GM13977 (cell line): Measurements from ENCODE around the gene C10orf120.

ENCODE experiments used
- DNase-seq: peaks from one replicate; pipeline ENCODE4 v3.0.0; 2012; ENCODE audit warnings: low spot score
- in situ Hi-C: fragments of 300-500 bp; cut with MboI; formaldehyde crosslinking; loops from one replicate; pipeline ENCODE4 v1.12.0; 2022; ENCODE audit warnings: low sequenced_read_pairs, low pct_unique_long_range_greater_than_20kb, mixed read lengths, inconsistent platforms; ENCODE audit not compliant: unreplicated experiment
- TF ChIP-seq, protein P1 (sequence below): IDR thresholded peaks from 2 replicates; pipeline ENCODE4 v1.5.1; 2012; ENCODE audit warnings: mild to moderate bottlenecking, control low read depth; ENCODE audit not compliant: insufficient read depth; ENCODE audit errors: extremely low read depth, missing control alignments

The C10orf120 gene

DNA sequence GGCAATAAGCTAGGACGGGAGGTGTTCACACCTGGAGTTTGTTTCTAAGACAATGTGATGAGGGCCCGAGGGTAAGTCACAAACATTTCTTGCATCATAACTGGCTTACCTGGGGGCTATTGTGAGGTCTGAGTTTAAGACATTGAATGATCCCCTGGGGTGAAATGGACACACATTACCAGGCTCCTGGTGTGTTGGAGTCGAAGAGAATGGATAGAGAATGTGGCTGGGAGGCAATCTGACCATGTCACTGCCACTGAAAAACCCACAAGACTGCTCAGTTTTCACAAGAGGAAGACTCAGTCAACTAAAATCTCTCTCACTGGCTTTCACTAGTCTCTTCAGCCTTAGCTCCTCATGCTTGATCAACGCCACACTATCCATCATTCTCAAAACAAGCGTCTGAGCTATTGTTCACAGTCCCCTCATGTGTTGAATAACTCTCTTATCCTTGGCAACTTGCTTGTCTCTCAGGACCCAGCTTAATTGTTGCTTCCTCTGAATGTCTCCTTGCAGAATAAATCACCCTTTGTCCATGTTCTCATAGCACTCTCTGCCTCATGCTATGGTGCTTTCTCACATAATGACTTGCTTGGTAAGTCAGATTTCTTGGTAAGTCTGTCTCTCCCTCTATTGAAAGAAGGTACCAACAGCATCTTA, at the start of gene C10orf120:
Gene C10orf120 (minus strand): TSS at position 51 of the 660 bp plus-strand sequence. CDS start 56 bp downstream, outside the sequence.
- in situ Hi-C loops = no loop called here
- TF ChIP-seq, protein P1, sequence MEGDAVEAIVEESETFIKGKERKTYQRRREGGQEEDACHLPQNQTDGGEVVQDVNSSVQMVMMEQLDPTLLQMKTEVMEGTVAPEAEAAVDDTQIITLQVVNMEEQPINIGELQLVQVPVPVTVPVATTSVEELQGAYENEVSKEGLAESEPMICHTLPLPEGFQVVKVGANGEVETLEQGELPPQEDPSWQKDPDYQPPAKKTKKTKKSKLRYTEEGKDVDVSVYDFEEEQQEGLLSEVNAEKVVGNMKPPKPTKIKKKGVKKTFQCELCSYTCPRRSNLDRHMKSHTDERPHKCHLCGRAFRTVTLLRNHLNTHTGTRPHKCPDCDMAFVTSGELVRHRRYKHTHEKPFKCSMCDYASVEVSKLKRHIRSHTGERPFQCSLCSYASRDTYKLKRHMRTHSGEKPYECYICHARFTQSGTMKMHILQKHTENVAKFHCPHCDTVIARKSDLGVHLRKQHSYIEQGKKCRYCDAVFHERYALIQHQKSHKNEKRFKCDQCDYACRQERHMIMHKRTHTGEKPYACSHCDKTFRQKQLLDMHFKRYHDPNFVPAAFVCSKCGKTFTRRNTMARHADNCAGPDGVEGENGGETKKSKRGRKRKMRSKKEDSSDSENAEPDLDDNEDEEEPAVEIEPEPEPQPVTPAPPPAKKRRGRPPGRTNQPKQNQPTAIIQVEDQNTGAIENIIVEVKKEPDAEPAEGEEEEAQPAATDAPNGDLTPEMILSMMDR = no peak
- no peak for DNase-seq

DNA sequence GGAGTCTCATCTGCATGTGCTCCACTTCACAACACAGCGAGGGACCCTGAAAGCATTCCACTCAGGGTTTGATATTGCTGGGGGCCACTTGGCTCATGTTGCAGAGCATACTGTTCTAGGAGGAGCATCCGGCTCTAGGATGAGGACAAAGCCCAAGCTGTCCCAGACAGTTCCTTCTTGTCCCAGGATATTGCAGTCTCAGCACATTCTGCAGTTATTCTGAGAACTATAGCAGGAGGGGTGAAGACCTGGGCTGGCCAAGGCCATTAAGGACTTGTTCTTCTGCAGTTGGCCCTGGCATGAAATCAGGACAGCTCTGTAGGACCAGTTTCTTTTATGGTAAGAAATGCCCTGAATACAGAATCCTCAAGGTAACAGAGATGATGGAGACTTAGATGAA, 48.9 kb upstream of the C10orf120 start:
- TF ChIP-seq, protein P1 = no peak
- in situ Hi-C loops = no loop called here
- no peak for DNase-seq

- in situ Hi-C loops = no loop called here
- TF ChIP-seq, protein P1 = no peak
- DNase-seq = no peak
Observed at GRCh38 chr10:122746408-122746807, 46.8 kb upstream of the C10orf120 start.

DNA sequence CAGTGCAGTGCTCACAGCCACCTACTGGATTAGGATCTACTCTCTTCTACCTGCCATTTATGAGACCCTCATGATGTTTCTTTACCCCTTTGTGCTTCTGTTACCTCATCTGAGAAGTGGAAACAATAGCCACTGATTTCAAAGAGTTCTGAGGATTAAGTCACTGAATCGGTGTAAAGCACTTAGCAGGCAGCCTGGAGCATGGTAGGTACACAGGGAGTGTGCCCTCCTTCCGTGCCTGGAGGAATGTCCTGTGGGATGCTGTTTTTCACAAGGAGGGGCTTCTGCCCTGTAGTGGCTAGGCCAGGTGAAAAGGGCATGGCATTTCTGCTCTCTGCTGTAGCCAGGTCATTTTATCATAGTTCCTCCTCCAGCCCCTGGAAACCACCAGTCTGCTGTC, 44.6 kb upstream of the C10orf120 start:
- no peak for DNase-seq
- TF ChIP-seq, protein P1 = no peak
- in situ Hi-C loops = no loop called here

- TF ChIP-seq, protein P1 = no peak
- DNase-seq = no peak
- in situ Hi-C loops = no loop called here
Observed at GRCh38 chr10:122740640-122741039, 41.0 kb upstream of the C10orf120 start.

DNA sequence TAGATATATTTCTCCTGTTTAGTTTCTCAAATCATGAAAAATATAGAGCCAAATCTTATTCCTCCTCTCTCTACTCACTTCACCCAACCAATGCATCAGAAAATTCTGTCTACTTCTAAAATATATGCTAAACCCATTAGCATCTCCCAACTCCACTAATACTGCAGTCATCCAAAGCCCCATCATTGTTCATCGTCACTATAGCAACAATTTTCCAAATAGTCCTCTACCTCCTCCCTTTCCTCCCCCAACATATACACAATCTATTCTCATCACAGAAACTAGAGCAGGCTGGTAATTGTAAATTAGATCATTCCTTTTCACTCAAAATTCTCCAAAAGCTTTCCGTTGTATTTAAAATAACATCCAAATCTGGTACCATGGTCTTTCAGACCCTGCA, 38.4 kb upstream of the C10orf120 start:
- in situ Hi-C loops = no loop called here
- DNase-seq = no peak
- TF ChIP-seq, protein P1 = no peak
